ENCODE measurements around the gene UBR2.

Gene UBR2

DNA sequence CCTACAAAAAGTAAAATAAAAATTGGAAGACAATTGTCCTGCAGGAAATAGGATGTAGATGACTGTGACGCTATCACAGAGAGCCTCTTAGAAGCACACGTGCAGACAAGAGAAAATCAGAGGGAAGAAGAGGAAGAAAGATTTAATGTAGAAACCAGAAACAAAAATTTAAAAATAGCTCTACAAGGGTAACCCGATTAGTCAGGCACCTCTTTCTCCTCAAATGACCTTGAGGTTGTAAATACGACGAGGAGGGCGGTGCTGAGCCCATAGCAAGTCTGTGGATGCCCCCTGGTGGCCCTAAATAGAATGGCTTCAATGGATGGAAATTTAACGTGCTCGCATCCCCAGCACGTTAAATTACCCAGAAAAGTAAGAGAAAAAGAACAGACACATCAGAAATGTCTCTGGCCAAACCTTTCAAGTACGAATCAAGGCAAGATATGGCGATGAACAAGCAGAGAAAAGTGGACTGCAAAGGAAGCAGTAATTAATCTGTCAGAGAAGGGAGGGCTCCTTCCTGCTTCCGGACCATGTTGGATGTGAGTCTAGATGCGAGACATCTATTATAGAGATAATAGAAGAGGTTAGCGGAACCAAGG, 162.8 kb downstream of the UBR2 start:
- Histone ChIP-seq H3K14ac (ENCODE audit: low read length) (no peak overlapping the region), H3K4ac (ENCODE audit: low read length) (no peak overlapping the region), H2BK15ac (ENCODE audit: low read length) (no peak overlapping the region), H3K79me1 (ENCODE audit: low read depth, low read length) (no peaks in the 10 kb centered on the region), H2BK5ac (ENCODE audit: low read length) (no peak overlapping the region), H3K23ac (ENCODE audit: low read depth, low read length, poor library complexity) (no peak overlapping the region), H2BK120ac (ENCODE audit: low read depth, low read length) (no peak overlapping the region), H3K36me3 (replicated peaks in 1 of 2; ENCODE audit: control insufficient read depth in 2 of 2, insufficient read depth in 2 of 2, low read length in 2 of 2) (no peaks in the 10 kb centered on the region), H3K4me3 (ENCODE audit: low read length in 2 of 2) (no peak overlapping the region), H3K4me2 (ENCODE audit: insufficient read depth, low read length, poor library complexity, severe bottlenecking) (no peak overlapping the region), H3K27ac (replicated peaks; ENCODE audit: low read length) (no peak overlapping the region), H3K9me3 (replicated peaks in 1 of 2; ENCODE audit: control insufficient read depth in 2 of 2, insufficient read depth in 1 of 2, low read depth in 1 of 2, low read length in 2 of 2) (no peaks in the 10 kb centered on the region), H3K27me3 (ENCODE audit: control insufficient read depth in 3 of 3, insufficient read depth in 3 of 3, low read depth in 1 of 3, low read length in 3 of 3) (peaks cover 0 to 15% (median 0%) of the 10 kb centered on the region in 3 experiments), H2AK5ac (ENCODE audit: low read depth, low read length) (no peak overlapping the region), H4K8ac (ENCODE audit: low read depth, low read length) (no peak overlapping the region), H3K4me1 (ENCODE audit: control insufficient read depth in 2 of 2, insufficient read depth in 1 of 2, low read depth in 1 of 2, low read length in 2 of 2) (no peaks in the 10 kb centered on the region), H4K91ac (ENCODE audit: low read depth, low read length, poor library complexity) (no peak overlapping the region), H2AFZ (ENCODE audit: low read length) (peak overlapping the region; percentile 78), H2BK12ac (ENCODE audit: low read length) (no peak overlapping the region), H3K9ac (ENCODE audit: low read depth, low read length, poor library complexity) (no peak overlapping the region), H3K18ac (ENCODE audit: low read length) (no peak overlapping the region)
- DNase-seq (ENCODE audit: low spot score): peak; percentile 74
- WGBS, 2 donors (ENCODE audit: extremely low coverage in 2 of 2, insufficient read length in 2 of 2, insufficient replicate concordance in 1 of 2): no CpG with 5 or more reads among the region's 14 CpGs

DNA sequence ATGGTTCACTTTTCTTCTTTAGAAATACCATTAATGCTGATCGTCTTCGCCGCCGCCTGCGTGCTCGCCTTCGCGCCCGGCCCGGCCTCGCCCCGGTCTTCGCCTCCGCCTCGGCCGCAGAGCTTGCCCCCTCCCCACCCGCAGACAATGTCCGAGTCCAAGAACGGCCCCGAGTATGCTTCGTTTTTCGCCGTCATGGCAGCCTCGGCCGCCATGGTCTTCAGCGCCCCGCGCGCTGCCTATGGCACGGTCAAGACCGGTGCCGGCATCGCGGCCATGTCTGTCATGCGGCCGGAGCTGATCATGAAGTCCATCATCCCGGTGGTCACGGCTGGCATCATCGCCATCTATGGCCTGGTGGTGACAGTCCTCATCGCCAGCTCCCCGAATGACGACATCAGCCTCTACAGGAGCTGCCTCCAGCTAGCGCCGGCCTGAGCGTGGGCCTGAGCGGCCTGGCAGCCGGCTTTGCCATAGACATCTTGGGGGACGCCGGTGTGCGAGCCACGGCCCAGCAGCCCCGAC, 163.3 kb downstream of the UBR2 start:
- Histone ChIP-seq H3K4me2 (ENCODE audit: insufficient read depth, low read length, poor library complexity, severe bottlenecking) (no peak overlapping the region), H4K91ac (ENCODE audit: low read depth, low read length, poor library complexity) (no peak overlapping the region), H2BK5ac (ENCODE audit: low read length) (peak overlapping the region; percentile 91), H3K4ac (ENCODE audit: low read length) (peak overlapping the region; percentile 66), H2AK5ac (ENCODE audit: low read depth, low read length) (peak overlapping the region; percentile 75), H3K4me3 (ENCODE audit: low read length in 2 of 2) (peak overlapping the region in 1 of 2 donors; percentile 56), H3K27me3 (ENCODE audit: control insufficient read depth in 3 of 3, insufficient read depth in 3 of 3, low read depth in 1 of 3, low read length in 3 of 3) (peaks cover 0 to 10% (median 0%) of the 10 kb centered on the region in 3 experiments), H3K79me1 (ENCODE audit: low read depth, low read length) (no peaks in the 10 kb centered on the region), H3K23ac (ENCODE audit: low read depth, low read length, poor library complexity) (peak overlapping the region; percentile 20), H3K27ac (replicated peaks; ENCODE audit: low read length) (no peak overlapping the region), H3K4me1 (ENCODE audit: control insufficient read depth in 2 of 2, insufficient read depth in 1 of 2, low read depth in 1 of 2, low read length in 2 of 2) (no peaks in the 10 kb centered on the region), H3K14ac (ENCODE audit: low read length) (no peak overlapping the region), H3K9me3 (replicated peaks in 1 of 2; ENCODE audit: control insufficient read depth in 2 of 2, insufficient read depth in 1 of 2, low read depth in 1 of 2, low read length in 2 of 2) (no peaks in the 10 kb centered on the region), H2AFZ (ENCODE audit: low read length) (peak overlapping the region; percentile 78), H2BK120ac (ENCODE audit: low read depth, low read length) (no peak overlapping the region), H2BK12ac (ENCODE audit: low read length) (peak overlapping the region; percentile 58), H2BK15ac (ENCODE audit: low read length) (peak overlapping the region; percentile 49), H3K18ac (ENCODE audit: low read length) (no peak overlapping the region), H4K8ac (ENCODE audit: low read depth, low read length) (peak overlapping the region; percentile 73), H3K36me3 (replicated peaks in 1 of 2; ENCODE audit: control insufficient read depth in 2 of 2, insufficient read depth in 2 of 2, low read length in 2 of 2) (no peaks in the 10 kb centered on the region), H3K9ac (ENCODE audit: low read depth, low read length, poor library complexity) (peak overlapping the region; percentile 30)
- no CpG with 5 or more reads among the region's 52 CpGs for WGBS, 2 donors (ENCODE audit: extremely low coverage in 2 of 2, insufficient read length in 2 of 2, insufficient replicate concordance in 1 of 2)
- DNase-seq (ENCODE audit: low spot score): no peak

DNA sequence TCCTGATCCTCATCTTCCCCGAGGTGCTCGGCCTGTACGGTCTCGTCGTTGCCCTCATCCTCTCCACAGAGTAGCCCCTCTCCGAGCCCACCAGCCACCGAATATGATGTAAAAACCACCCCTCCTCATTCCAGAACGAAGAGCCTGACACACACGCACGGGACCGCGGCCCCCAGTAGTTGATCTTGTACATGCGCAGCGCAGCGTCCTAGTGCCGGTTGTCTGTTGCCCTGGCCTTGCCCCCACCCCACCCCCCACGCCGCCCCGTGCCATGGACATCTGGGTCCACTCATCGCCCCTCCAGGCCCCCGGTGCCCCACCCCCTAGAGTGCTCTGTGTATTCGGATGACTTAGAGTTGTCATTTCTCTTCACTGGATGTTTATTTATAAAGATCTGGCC, 163.8 kb downstream of the UBR2 start:
- H3K4me2 ChIP-seq (ENCODE audit: insufficient read depth, low read length, poor library complexity, severe bottlenecking): no peak overlapping the region
- no peak overlapping the region for H3K14ac ChIP-seq (ENCODE audit: low read length)
- H3K9ac ChIP-seq (ENCODE audit: low read depth, low read length, poor library complexity): peak overlapping the region; percentile 30
- H3K23ac ChIP-seq (ENCODE audit: low read depth, low read length, poor library complexity): peak overlapping the region; percentile 20
- peak overlapping the region; percentile 66 for H3K4ac ChIP-seq (ENCODE audit: low read length)
- peak overlapping the region; percentile 91 for H2BK5ac ChIP-seq (ENCODE audit: low read length)
- H3K36me3 ChIP-seq (replicated peaks in 1 of 2; ENCODE audit: control insufficient read depth in 2 of 2, insufficient read depth in 2 of 2, low read length in 2 of 2): no peaks in the 10 kb centered on the region
- H4K8ac ChIP-seq (ENCODE audit: low read depth, low read length): peak overlapping the region; percentile 73
- no peaks in the 10 kb centered on the region for H3K79me1 ChIP-seq (ENCODE audit: low read depth, low read length)
- no peaks in the 10 kb centered on the region for H3K9me3 ChIP-seq (replicated peaks in 1 of 2; ENCODE audit: control insufficient read depth in 2 of 2, insufficient read depth in 1 of 2, low read depth in 1 of 2, low read length in 2 of 2)
- peak overlapping the region in 1 of 2 donors; percentile 56 for H3K4me3 ChIP-seq (ENCODE audit: low read length in 2 of 2)
- H2BK15ac ChIP-seq (ENCODE audit: low read length): peak overlapping the region; percentile 49
- no peak overlapping the region for H2AFZ ChIP-seq (ENCODE audit: low read length)
- DNase-seq (ENCODE audit: low spot score): no peak
- peaks cover 0 to 10% (median 0%) of the 10 kb centered on the region in 3 experiments for H3K27me3 ChIP-seq (ENCODE audit: control insufficient read depth in 3 of 3, insufficient read depth in 3 of 3, low read depth in 1 of 3, low read length in 3 of 3)
- no CpG with 5 or more reads among the region's 22 CpGs for WGBS, 2 donors (ENCODE audit: extremely low coverage in 2 of 2, insufficient read length in 2 of 2, insufficient replicate concordance in 1 of 2)
- H3K27ac ChIP-seq (replicated peaks; ENCODE audit: low read length): no peak overlapping the region
- H2BK12ac ChIP-seq (ENCODE audit: low read length): peak overlapping the region; percentile 58
- no peaks in the 10 kb centered on the region for H3K4me1 ChIP-seq (ENCODE audit: control insufficient read depth in 2 of 2, insufficient read depth in 1 of 2, low read depth in 1 of 2, low read length in 2 of 2)
- no peak overlapping the region for H3K18ac ChIP-seq (ENCODE audit: low read length)
- no peak overlapping the region for H4K91ac ChIP-seq (ENCODE audit: low read depth, low read length, poor library complexity)
- no peak overlapping the region for H2BK120ac ChIP-seq (ENCODE audit: low read depth, low read length)
- H2AK5ac ChIP-seq (ENCODE audit: low read depth, low read length): peak overlapping the region; percentile 75

DNA sequence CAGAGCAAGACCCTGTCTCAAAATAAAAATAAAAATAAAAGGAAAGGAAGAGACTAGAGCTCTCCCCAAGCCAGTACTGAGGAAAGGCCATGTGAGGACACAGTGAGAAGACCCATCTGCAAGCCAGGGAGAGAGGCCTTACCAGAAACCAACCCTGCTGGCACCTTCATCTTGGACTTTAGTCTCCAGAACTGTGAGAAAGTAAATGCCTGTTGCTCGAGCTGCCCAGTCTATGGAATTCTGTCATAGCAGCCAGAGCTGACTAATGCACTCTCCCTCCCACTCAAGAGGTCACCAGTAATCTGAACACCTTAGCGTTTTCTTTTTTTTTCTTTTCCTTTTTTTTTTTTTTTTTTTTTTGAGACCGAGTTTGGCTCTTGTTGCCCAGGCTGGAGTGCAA, 165.9 kb downstream of the UBR2 start:
- Histone ChIP-seq H2BK120ac (ENCODE audit: low read depth, low read length) (no peak overlapping the region), H3K9ac (ENCODE audit: low read depth, low read length, poor library complexity) (no peak overlapping the region), H3K4me2 (ENCODE audit: insufficient read depth, low read length, poor library complexity, severe bottlenecking) (no peak overlapping the region), H3K4me3 (ENCODE audit: low read length in 2 of 2) (no peak overlapping the region), H3K18ac (ENCODE audit: low read length) (no peak overlapping the region), H2BK15ac (ENCODE audit: low read length) (no peak overlapping the region), H4K91ac (ENCODE audit: low read depth, low read length, poor library complexity) (no peak overlapping the region), H2BK12ac (ENCODE audit: low read length) (no peak overlapping the region), H3K14ac (ENCODE audit: low read length) (no peak overlapping the region), H3K4me1 (ENCODE audit: control insufficient read depth in 2 of 2, insufficient read depth in 1 of 2, low read depth in 1 of 2, low read length in 2 of 2) (no peaks in the 10 kb centered on the region), H3K23ac (ENCODE audit: low read depth, low read length, poor library complexity) (no peak overlapping the region), H3K4ac (ENCODE audit: low read length) (no peak overlapping the region), H3K9me3 (replicated peaks in 1 of 2; ENCODE audit: control insufficient read depth in 2 of 2, insufficient read depth in 1 of 2, low read depth in 1 of 2, low read length in 2 of 2) (no peaks in the 10 kb centered on the region), H3K27ac (replicated peaks; ENCODE audit: low read length) (no peak overlapping the region), H3K36me3 (replicated peaks in 1 of 2; ENCODE audit: control insufficient read depth in 2 of 2, insufficient read depth in 2 of 2, low read length in 2 of 2) (no peaks in the 10 kb centered on the region), H2AK5ac (ENCODE audit: low read depth, low read length) (no peak overlapping the region), H3K79me1 (ENCODE audit: low read depth, low read length) (no peaks in the 10 kb centered on the region), H4K8ac (ENCODE audit: low read depth, low read length) (no peak overlapping the region), H2BK5ac (ENCODE audit: low read length) (no peak overlapping the region), H2AFZ (ENCODE audit: low read length) (no peak overlapping the region), H3K27me3 (ENCODE audit: control insufficient read depth in 3 of 3, insufficient read depth in 3 of 3, low read depth in 1 of 3, low read length in 3 of 3) (peaks cover 0 to 8% (median 0%) of the 10 kb centered on the region in 3 experiments)
- no peak for DNase-seq (ENCODE audit: low spot score)
- WGBS, 2 donors (ENCODE audit: extremely low coverage in 2 of 2, insufficient read length in 2 of 2, insufficient replicate concordance in 1 of 2): no CpG with 5 or more reads among the region's 3 CpGs

Measured in neuronal stem cell (in vitro differentiated cells).